Stimulated activated CD8-positive, alpha-beta memory T cell treated with anti-CD3 and anti-CD28 coated beads, Interleukin-4, amount 100 ng/mL, for 4 hours (primary cell): ENCODE results near the gene PSORS1C2.

Experiments
- DNase-seq, 2 donors: peaks; one replicate each; pipeline ENCODE4 v3.0.0-alpha.2; 2020; ENCODE audit warnings: low read depth in 2 of 2, low spot score in 1 of 2

The PSORS1C2 gene

GRCh38 chr6:31114970-31115849, 23.7 kb downstream of the PSORS1C2 start:
- DNase-seq: no peak

GRCh38 chr6:31114541-31114878, 24.4 kb downstream of the PSORS1C2 start, which contains the start of gene PSORS1C1:
Gene PSORS1C1 (plus strand): TSS chr6:31114800. CDS start chr6:31129633, 14,833 bp downstream.
- no peak for DNase-seq

GRCh38 chr6:31113861-31114540, 24.9 kb downstream of the PSORS1C2 start:
- DNase-seq: no peak

GRCh38 chr6:31112478-31112877, 26.4 kb downstream of the PSORS1C2 start, which contains the start of gene C6orf15:
Gene C6orf15 (minus strand): TSS chr6:31112575. CDS start chr6:31112555, 20 bp downstream.
- DNase-seq: no peak

GRCh38 chr6:31111712-31112111, 27.2 kb downstream of the PSORS1C2 start:
- no peak for DNase-seq

- DNase-seq: no peak
Measured at GRCh38 chr6:31110825-31111582, 27.9 kb downstream of the PSORS1C2 start.

GRCh38 chr6:31107052-31107451, 31.8 kb downstream of the PSORS1C2 start:
- DNase-seq: no peak

- no peak for DNase-seq
Measured at GRCh38 chr6:31103136-31103535, 35.7 kb downstream of the PSORS1C2 start.

GRCh38 chr6:31098449-31098938, 40.4 kb downstream of the PSORS1C2 start:
- no peak for DNase-seq

- no peak for DNase-seq
Measured at GRCh38 chr6:31096656-31097055, 42.2 kb downstream of the PSORS1C2 start.

GRCh38 chr6:31096215-31096614, 42.7 kb downstream of the PSORS1C2 start:
- DNase-seq: no peak

- DNase-seq: no peak
Measured at GRCh38 chr6:31094389-31094881, 44.4 kb downstream of the PSORS1C2 start.

GRCh38 chr6:31092769-31093505, 45.9 kb downstream of the PSORS1C2 start:
- DNase-seq: no peak

- no peak for DNase-seq
Measured at GRCh38 chr6:31092238-31092637, 46.6 kb downstream of the PSORS1C2 start.

GRCh38 chr6:31091680-31092079, 47.2 kb downstream of the PSORS1C2 start:
- no peak for DNase-seq

- DNase-seq: no peak
Measured at GRCh38 chr6:31090973-31091364, 47.9 kb downstream of the PSORS1C2 start.

GRCh38 chr6:31090275-31090972, 48.4 kb downstream of the PSORS1C2 start:
- no peak for DNase-seq
